Measurements from ENCODE around the gene LTO1.
A peak's percentile ranks its signal among the peaks of the same experiment; 100 is the strongest.

Gene LTO1

GRCh38 chr11:69630424-69630823, 44.7 kb downstream of the LTO1 start:
- no peak overlapping the region for H2BK5ac ChIP-seq (ENCODE audit: low read length)
- no peaks in the 10 kb centered on the region for H3K36me3 ChIP-seq (replicated peaks in 1 of 2; ENCODE audit: control insufficient read depth in 2 of 2, insufficient read depth in 2 of 2, low read length in 2 of 2)
- no peak overlapping the region for H3K9ac ChIP-seq (ENCODE audit: low read depth, low read length, poor library complexity)
- no peak overlapping the region for H3K23ac ChIP-seq (ENCODE audit: low read depth, low read length, poor library complexity)
- H2BK120ac ChIP-seq (ENCODE audit: low read depth, low read length) = no peak overlapping the region
- H2BK15ac ChIP-seq (ENCODE audit: low read length) = no peak overlapping the region
- H3K4ac ChIP-seq (ENCODE audit: low read length) = no peak overlapping the region
- H2AK5ac ChIP-seq (ENCODE audit: low read depth, low read length) = no peak overlapping the region
- H3K14ac ChIP-seq (ENCODE audit: low read length) = no peak overlapping the region
- H3K9me3 ChIP-seq (replicated peaks in 1 of 2; ENCODE audit: control insufficient read depth in 2 of 2, insufficient read depth in 1 of 2, low read depth in 1 of 2, low read length in 2 of 2) = peaks cover 0 to 9% of the 10 kb centered on the region in 2 donors
- no peak overlapping the region for H3K4me2 ChIP-seq (ENCODE audit: insufficient read depth, low read length, poor library complexity, severe bottlenecking)
- H3K4me3 ChIP-seq (ENCODE audit: low read length in 2 of 2) = no peak overlapping the region
- peaks cover 4 to 8% of the 10 kb centered on the region in 2 donors for H3K4me1 ChIP-seq (ENCODE audit: control insufficient read depth in 2 of 2, insufficient read depth in 1 of 2, low read depth in 1 of 2, low read length in 2 of 2)
- H4K91ac ChIP-seq (ENCODE audit: low read depth, low read length, poor library complexity) = no peak overlapping the region
- no peak overlapping the region for H4K8ac ChIP-seq (ENCODE audit: low read depth, low read length)
- H3K27me3 ChIP-seq (ENCODE audit: control insufficient read depth in 3 of 3, insufficient read depth in 3 of 3, low read depth in 1 of 3, low read length in 3 of 3) = peaks cover 0 to 15% (median 0%) of the 10 kb centered on the region in 3 experiments
- no peak overlapping the region for H2AFZ ChIP-seq (ENCODE audit: low read length)
- H3K79me1 ChIP-seq (ENCODE audit: low read depth, low read length) = no peaks in the 10 kb centered on the region
- no CpG with 5 or more reads among the region's 8 CpGs for WGBS, 2 donors (ENCODE audit: extremely low coverage in 2 of 2, insufficient read length in 2 of 2, insufficient replicate concordance in 1 of 2)
- H3K27ac ChIP-seq (replicated peaks; ENCODE audit: low read length) = no peak overlapping the region
- H3K18ac ChIP-seq (ENCODE audit: low read length) = no peak overlapping the region
- no peak for DNase-seq (ENCODE audit: low spot score)
- H2BK12ac ChIP-seq (ENCODE audit: low read length) = no peak overlapping the region

- no peak overlapping the region for H3K4me2 ChIP-seq (ENCODE audit: insufficient read depth, low read length, poor library complexity, severe bottlenecking)
- H4K91ac ChIP-seq (ENCODE audit: low read depth, low read length, poor library complexity) = no peak overlapping the region
- no peak overlapping the region for H3K27ac ChIP-seq (replicated peaks; ENCODE audit: low read length)
- no peaks in the 10 kb centered on the region for H3K79me1 ChIP-seq (ENCODE audit: low read depth, low read length)
- no peak overlapping the region for H2AK5ac ChIP-seq (ENCODE audit: low read depth, low read length)
- WGBS, 2 donors (ENCODE audit: extremely low coverage in 2 of 2, insufficient read length in 2 of 2, insufficient replicate concordance in 1 of 2) = no CpG with 5 or more reads among the region's 2 CpGs
- no peak for DNase-seq (ENCODE audit: low spot score)
- no peak overlapping the region for H4K8ac ChIP-seq (ENCODE audit: low read depth, low read length)
- H3K14ac ChIP-seq (ENCODE audit: low read length) = no peak overlapping the region
- H3K4me1 ChIP-seq (ENCODE audit: control insufficient read depth in 2 of 2, insufficient read depth in 1 of 2, low read depth in 1 of 2, low read length in 2 of 2) = peaks cover 4 to 5% of the 10 kb centered on the region in 2 donors
- H3K9me3 ChIP-seq (replicated peaks in 1 of 2; ENCODE audit: control insufficient read depth in 2 of 2, insufficient read depth in 1 of 2, low read depth in 1 of 2, low read length in 2 of 2) = peaks cover 0 to 9% of the 10 kb centered on the region in 2 donors
- no peak overlapping the region for H3K9ac ChIP-seq (ENCODE audit: low read depth, low read length, poor library complexity)
- no peak overlapping the region for H2BK5ac ChIP-seq (ENCODE audit: low read length)
- no peak overlapping the region for H2BK12ac ChIP-seq (ENCODE audit: low read length)
- no peak overlapping the region for H2AFZ ChIP-seq (ENCODE audit: low read length)
- no peak overlapping the region for H3K18ac ChIP-seq (ENCODE audit: low read length)
- H3K36me3 ChIP-seq (replicated peaks in 1 of 2; ENCODE audit: control insufficient read depth in 2 of 2, insufficient read depth in 2 of 2, low read length in 2 of 2) = no peaks in the 10 kb centered on the region
- no peak overlapping the region for H3K23ac ChIP-seq (ENCODE audit: low read depth, low read length, poor library complexity)
- H2BK15ac ChIP-seq (ENCODE audit: low read length) = no peak overlapping the region
- no peak overlapping the region for H2BK120ac ChIP-seq (ENCODE audit: low read depth, low read length)
- H3K4ac ChIP-seq (ENCODE audit: low read length) = no peak overlapping the region
- peaks cover 0 to 11% (median 0%) of the 10 kb centered on the region in 3 experiments for H3K27me3 ChIP-seq (ENCODE audit: control insufficient read depth in 3 of 3, insufficient read depth in 3 of 3, low read depth in 1 of 3, low read length in 3 of 3)
- no peak overlapping the region for H3K4me3 ChIP-seq (ENCODE audit: low read length in 2 of 2)
These were observed 45.1 kb downstream of the LTO1 start for GRCh38 chr11:69630017-69630416.

GRCh38 chr11:69627551-69627950, 47.6 kb downstream of the LTO1 start:
- Histone ChIP-seq H2AFZ (ENCODE audit: low read length) (no peak overlapping the region), H2AK5ac (ENCODE audit: low read depth, low read length) (peak overlapping the region; percentile 69)

GRCh38 chr11:69625476-69625875, 49.7 kb downstream of the LTO1 start:
- Histone ChIP-seq H3K79me1 (ENCODE audit: low read depth, low read length) (no peaks in the 10 kb centered on the region), H2AK5ac (ENCODE audit: low read depth, low read length) (no peak overlapping the region), H2AFZ (ENCODE audit: low read length) (no peak overlapping the region), H3K4me3 (ENCODE audit: low read length in 2 of 2) (no peak overlapping the region), H3K18ac (ENCODE audit: low read length) (no peak overlapping the region), H2BK5ac (ENCODE audit: low read length) (no peak overlapping the region), H3K36me3 (replicated peaks in 1 of 2; ENCODE audit: control insufficient read depth in 2 of 2, insufficient read depth in 2 of 2, low read length in 2 of 2) (no peaks in the 10 kb centered on the region), H3K4me1 (ENCODE audit: control insufficient read depth in 2 of 2, insufficient read depth in 1 of 2, low read depth in 1 of 2, low read length in 2 of 2) (no peaks in the 10 kb centered on the region), H3K9me3 (replicated peaks in 1 of 2; ENCODE audit: control insufficient read depth in 2 of 2, insufficient read depth in 1 of 2, low read depth in 1 of 2, low read length in 2 of 2) (peaks cover 0 to 9% of the 10 kb centered on the region in 2 donors), H2BK15ac (ENCODE audit: low read length) (no peak overlapping the region), H3K23ac (ENCODE audit: low read depth, low read length, poor library complexity) (no peak overlapping the region), H2BK120ac (ENCODE audit: low read depth, low read length) (no peak overlapping the region), H2BK12ac (ENCODE audit: low read length) (no peak overlapping the region), H3K4me2 (ENCODE audit: insufficient read depth, low read length, poor library complexity, severe bottlenecking) (no peak overlapping the region), H3K9ac (ENCODE audit: low read depth, low read length, poor library complexity) (no peak overlapping the region), H3K27me3 (ENCODE audit: control insufficient read depth in 3 of 3, insufficient read depth in 3 of 3, low read depth in 1 of 3, low read length in 3 of 3) (no peaks in the 10 kb centered on the region), H4K91ac (ENCODE audit: low read depth, low read length, poor library complexity) (no peak overlapping the region), H4K8ac (ENCODE audit: low read depth, low read length) (no peak overlapping the region), H3K4ac (ENCODE audit: low read length) (no peak overlapping the region), H3K14ac (ENCODE audit: low read length) (no peak overlapping the region), H3K27ac (replicated peaks; ENCODE audit: low read length) (no peak overlapping the region)
- DNase-seq (ENCODE audit: low spot score) = no peak
- WGBS, 2 donors (ENCODE audit: extremely low coverage in 2 of 2, insufficient read length in 2 of 2, insufficient replicate concordance in 1 of 2) = 100% methylated on average over 1 of the region's 10 CpGs; no CpG with 5 or more reads in 1 of the 2 donors

More at GRCh38 chr11:69627551-69627950, 47.6 kb downstream of the LTO1 start:
- H3K18ac ChIP-seq (ENCODE audit: low read length) = peak overlapping the region; percentile 72
- H4K91ac ChIP-seq (ENCODE audit: low read depth, low read length, poor library complexity) = no peak overlapping the region
- no peak for DNase-seq (ENCODE audit: low spot score)
- no peaks in the 10 kb centered on the region for H3K36me3 ChIP-seq (replicated peaks in 1 of 2; ENCODE audit: control insufficient read depth in 2 of 2, insufficient read depth in 2 of 2, low read length in 2 of 2)
- H4K8ac ChIP-seq (ENCODE audit: low read depth, low read length) = no peak overlapping the region
- WGBS, 2 donors (ENCODE audit: extremely low coverage in 2 of 2, insufficient read length in 2 of 2, insufficient replicate concordance in 1 of 2) = no CpG with 5 or more reads among the region's 14 CpGs
- peak overlapping the region; percentile 57 for H2BK5ac ChIP-seq (ENCODE audit: low read length)
- H3K9me3 ChIP-seq (replicated peaks in 1 of 2; ENCODE audit: control insufficient read depth in 2 of 2, insufficient read depth in 1 of 2, low read depth in 1 of 2, low read length in 2 of 2) = peaks cover 0 to 9% of the 10 kb centered on the region in 2 donors
- H3K14ac ChIP-seq (ENCODE audit: low read length) = no peak overlapping the region
- no peak overlapping the region for H2BK12ac ChIP-seq (ENCODE audit: low read length)
- H3K4me3 ChIP-seq (ENCODE audit: low read length in 2 of 2) = no peak overlapping the region
- peak overlapping the region; percentile 2 for H2BK120ac ChIP-seq (ENCODE audit: low read depth, low read length)
- H3K4me1 ChIP-seq (ENCODE audit: control insufficient read depth in 2 of 2, insufficient read depth in 1 of 2, low read depth in 1 of 2, low read length in 2 of 2) = no peaks in the 10 kb centered on the region
- H2BK15ac ChIP-seq (ENCODE audit: low read length) = peak overlapping the region; percentile 73
- H3K27me3 ChIP-seq (ENCODE audit: control insufficient read depth in 3 of 3, insufficient read depth in 3 of 3, low read depth in 1 of 3, low read length in 3 of 3) = no peaks in the 10 kb centered on the region
- H3K4me2 ChIP-seq (ENCODE audit: insufficient read depth, low read length, poor library complexity, severe bottlenecking) = no peak overlapping the region
- peak overlapping the region; percentile 25 for H3K9ac ChIP-seq (ENCODE audit: low read depth, low read length, poor library complexity)
- H3K79me1 ChIP-seq (ENCODE audit: low read depth, low read length) = no peaks in the 10 kb centered on the region
- peak overlapping the region; percentile 74 for H3K23ac ChIP-seq (ENCODE audit: low read depth, low read length, poor library complexity)
- no peak overlapping the region for H3K27ac ChIP-seq (replicated peaks; ENCODE audit: low read length)
- peak overlapping the region; percentile 26 for H3K4ac ChIP-seq (ENCODE audit: low read length)

Data from neuronal stem cell (in vitro differentiated cells).